ENCODE measurements around the gene PIK3R3. TPM values are rescaled to one million over a fixed set of nuclear protein-coding genes. Genes with fewer than 3 reads are reported as not detected.
A peak's percentile ranks its signal among the peaks of the same experiment; 100 is the strongest.

Gene PIK3R3
- total and polyA plus RNA-seq, 11 donors, result 11.8 to 54.1 (median 41.9) TPM

DNA sequence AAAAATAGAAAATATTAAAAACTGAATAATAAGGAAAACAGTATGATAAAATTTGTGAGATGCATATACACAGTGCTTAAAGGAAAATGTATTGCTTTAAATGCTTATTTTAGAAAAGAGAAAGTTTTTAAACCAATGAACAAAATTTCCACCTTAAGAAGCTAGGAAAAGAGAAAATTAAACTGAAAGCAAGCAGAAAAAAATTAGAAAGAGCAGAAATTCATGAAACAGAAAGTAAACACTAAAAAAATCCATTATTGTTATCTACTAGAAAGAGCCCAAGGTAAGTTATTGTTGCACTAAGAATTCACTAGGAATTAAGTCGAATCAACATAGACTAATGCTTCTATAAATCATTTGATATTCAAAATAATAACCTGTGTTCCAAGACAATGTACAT is 67.7 kb downstream of the PIK3R3 start:
- Histone ChIP-seq H3K4me1 (peaks cover 0 to 38% (median 0%) of the 10 kb centered on the region in 12 donors), H3K27ac (peak overlapping the region in 1 of 12 donors; percentile 77), H3K27me3 (no peaks in the 10 kb centered on the region), H3K36me3 (peaks cover 0 to 78% (median 32%) of the 10 kb centered on the region in 9 donors), H3K9me3 (no peaks in the 10 kb centered on the region), H3K4me3 (no peak overlapping the region)
- intact Hi-C loops (cut with DNase I), result loop anchor here in 1 of 10 donors (10.0 kb wide), 1 partner anchor 60 kb away; no protein-coding TSS in a partner anchor
- TF ChIP-seq, protein P1, sequence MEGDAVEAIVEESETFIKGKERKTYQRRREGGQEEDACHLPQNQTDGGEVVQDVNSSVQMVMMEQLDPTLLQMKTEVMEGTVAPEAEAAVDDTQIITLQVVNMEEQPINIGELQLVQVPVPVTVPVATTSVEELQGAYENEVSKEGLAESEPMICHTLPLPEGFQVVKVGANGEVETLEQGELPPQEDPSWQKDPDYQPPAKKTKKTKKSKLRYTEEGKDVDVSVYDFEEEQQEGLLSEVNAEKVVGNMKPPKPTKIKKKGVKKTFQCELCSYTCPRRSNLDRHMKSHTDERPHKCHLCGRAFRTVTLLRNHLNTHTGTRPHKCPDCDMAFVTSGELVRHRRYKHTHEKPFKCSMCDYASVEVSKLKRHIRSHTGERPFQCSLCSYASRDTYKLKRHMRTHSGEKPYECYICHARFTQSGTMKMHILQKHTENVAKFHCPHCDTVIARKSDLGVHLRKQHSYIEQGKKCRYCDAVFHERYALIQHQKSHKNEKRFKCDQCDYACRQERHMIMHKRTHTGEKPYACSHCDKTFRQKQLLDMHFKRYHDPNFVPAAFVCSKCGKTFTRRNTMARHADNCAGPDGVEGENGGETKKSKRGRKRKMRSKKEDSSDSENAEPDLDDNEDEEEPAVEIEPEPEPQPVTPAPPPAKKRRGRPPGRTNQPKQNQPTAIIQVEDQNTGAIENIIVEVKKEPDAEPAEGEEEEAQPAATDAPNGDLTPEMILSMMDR (IDR thresholded peaks at IDR 0.05), result no peak
- no peak for TF ChIP-seq POLR2A (IDR thresholded peaks at IDR 0.05)
- ATAC-seq, result no peak
- WGBS, 4 donors, result 94 to 98% (median 95%) methylated on average over 1 of the region's 1 CpG
- DNase-seq, result no peak

DNA sequence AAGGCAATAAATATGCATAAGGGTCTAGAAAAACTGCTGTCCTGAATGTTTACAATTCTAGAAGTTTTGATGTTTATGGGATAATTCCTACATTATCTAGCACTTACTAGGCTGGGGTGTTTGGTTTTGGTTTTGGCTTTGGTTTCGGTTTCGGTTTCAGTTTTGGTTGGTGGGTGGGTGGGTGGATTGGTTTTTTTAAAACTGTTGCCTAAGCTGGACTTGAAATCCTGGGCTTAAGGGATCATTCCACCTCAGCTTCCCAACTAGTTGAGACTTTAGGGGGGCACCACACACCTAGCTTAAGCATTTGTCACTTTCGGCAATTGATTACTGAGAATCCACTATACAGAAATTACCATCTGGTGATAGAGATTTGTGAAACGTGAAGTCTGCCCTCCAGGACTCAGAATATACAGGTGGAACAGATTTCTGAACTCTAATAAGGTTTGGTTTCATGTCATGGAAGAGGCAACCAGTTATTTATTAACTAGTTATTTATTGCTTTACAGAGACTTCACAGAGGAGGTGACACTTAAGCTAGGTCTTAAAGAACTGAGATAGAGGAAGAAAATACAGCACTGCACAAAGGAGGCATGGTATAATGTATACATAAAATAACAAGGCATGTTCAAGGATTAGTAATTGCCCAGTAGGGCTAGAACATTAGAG is 69.6 kb downstream of the PIK3R3 start:
- peaks cover 0 to 78% (median 43%) of the 10 kb centered on the region in 9 donors for H3K36me3 ChIP-seq
- TF ChIP-seq, protein P1 (IDR thresholded peaks at IDR 0.05), result no peak
- no peak for TF ChIP-seq POLR2A (IDR thresholded peaks at IDR 0.05)
- no peak for DNase-seq
- H3K9me3 ChIP-seq, result no peaks in the 10 kb centered on the region
- 74 to 87% (median 82%) methylated on average over 4 of the region's 4 CpGs for WGBS, 4 donors
- H3K27me3 ChIP-seq, result no peaks in the 10 kb centered on the region
- ATAC-seq, result peak in 1 of 4 donors; percentile 21
- intact Hi-C loops (cut with DNase I), result loop anchor here in 1 of 10 donors (10.0 kb wide), 1 partner anchor 62 kb away; no protein-coding TSS in a partner anchor
- peaks cover 0 to 33% (median 0%) of the 10 kb centered on the region in 12 donors for H3K4me1 ChIP-seq
- H3K27ac ChIP-seq, result peak overlapping the region in 2 of 12 donors; percentile 19 to 32
- no peak overlapping the region for H3K4me3 ChIP-seq

DNA sequence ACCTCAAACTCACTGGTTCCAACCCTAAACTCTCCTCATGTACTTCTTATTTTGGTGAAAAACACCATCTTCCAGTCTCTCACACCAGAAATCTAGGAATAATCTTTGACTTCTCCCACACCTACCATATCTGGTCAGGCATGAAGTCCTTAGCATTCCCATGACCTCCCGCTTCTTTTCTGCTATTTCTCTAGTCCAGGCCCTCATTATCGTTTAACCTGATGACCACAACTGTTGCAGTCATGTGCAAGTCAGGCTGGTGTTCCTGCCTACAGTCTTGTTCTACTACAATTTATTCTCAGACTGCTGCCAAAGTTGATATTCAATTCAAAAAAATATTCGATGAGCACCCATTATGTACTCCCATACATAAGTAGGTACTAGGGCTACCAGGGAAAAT is 71.3 kb downstream of the PIK3R3 start:
- ATAC-seq (no peak), DNase-seq (no peak)
- intact Hi-C loops (cut with DNase I), result loop anchor here in 1 of 10 donors (10.0 kb wide), 1 partner anchor 64 kb away; no protein-coding TSS in a partner anchor
- Histone ChIP-seq H3K27me3 (no peaks in the 10 kb centered on the region), H3K9me3 (no peaks in the 10 kb centered on the region), H3K27ac (no peak overlapping the region), H3K36me3 (peaks cover 0 to 83% (median 55%) of the 10 kb centered on the region in 9 donors), H3K4me3 (no peak overlapping the region), H3K4me1 (peaks cover 0 to 33% (median 0%) of the 10 kb centered on the region in 12 donors)
- 61 to 76% (median 63%) methylated on average over 3 of the region's 3 CpGs for WGBS, 4 donors
- TF ChIP-seq POLR2A (IDR thresholded peaks at IDR 0.05), result no peak
- TF ChIP-seq, protein P1 (IDR thresholded peaks at IDR 0.05), result no peak

DNA sequence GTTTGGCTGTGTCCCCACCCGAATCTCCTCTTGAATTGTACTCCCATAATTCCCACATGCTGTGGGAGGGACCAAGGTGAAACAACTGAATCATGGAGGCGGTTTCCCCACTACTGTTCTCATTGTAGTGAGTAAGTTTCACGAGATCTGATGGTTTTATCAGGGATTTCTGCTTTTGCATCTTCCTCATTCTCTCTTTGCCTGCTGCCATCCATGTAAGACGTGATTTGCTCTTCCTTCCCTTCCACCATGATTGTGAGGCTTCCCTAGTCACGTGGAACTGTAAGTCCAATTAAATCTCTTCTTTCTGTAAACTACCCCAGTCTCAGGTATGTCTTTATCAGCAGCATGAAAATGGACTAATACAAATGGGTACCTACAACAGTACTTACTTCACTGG is 73.5 kb downstream of the PIK3R3 start:
- DNase-seq (no peak), ATAC-seq (no peak)
- peaks cover 0 to 85% (median 58%) of the 10 kb centered on the region in 9 donors for H3K36me3 ChIP-seq
- WGBS, 4 donors, result 92 to 97% (median 96%) methylated on average over 5 of the region's 5 CpGs
- H3K27me3 ChIP-seq, result no peaks in the 10 kb centered on the region
- intact Hi-C loops (cut with DNase I), result no loop called here
- no peaks in the 10 kb centered on the region for H3K9me3 ChIP-seq
- no peak overlapping the region for H3K27ac ChIP-seq
- TF ChIP-seq POLR2A (IDR thresholded peaks at IDR 0.05), result no peak
- TF ChIP-seq, protein P1 (IDR thresholded peaks at IDR 0.05), result no peak
- no peak overlapping the region for H3K4me3 ChIP-seq
- peaks cover 0 to 17% (median 0%) of the 10 kb centered on the region in 12 donors for H3K4me1 ChIP-seq
